Fibroblast of lung (primary cell): ENCODE data around the gene CLDN8. TPM values are rescaled to one million over a fixed set of nuclear protein-coding genes. Genes with fewer than 3 reads are reported as not detected.

Experiments used
- DNase-seq, 2 donors: peaks; one replicate each; pipeline versions ENCODE4 v3.0.0 to v3.0.0-alpha.2; 2010; ENCODE audit warnings: low read depth in 2 of 2
- H2AFZ ChIP-seq: 2 replicates; pipeline ENCODE4 v1.5.1; 2012; ENCODE audit warnings: low read length, control low read depth, inconsistent platforms
- H3K27ac ChIP-seq: 2 replicates; pipeline ENCODE4 v1.5.1; 2011; ENCODE audit warnings: low read length, control low read depth; ENCODE audit not compliant: insufficient read depth
- H3K27me3 ChIP-seq: 2 replicates; pipeline ENCODE4 v1.5.1; 2011; ENCODE audit warnings: mild to moderate bottlenecking, low read length; ENCODE audit not compliant: control insufficient read depth, insufficient read depth
- H3K36me3 ChIP-seq: 2 replicates; pipeline ENCODE4 v1.5.1; 2011; ENCODE audit warnings: low read length; ENCODE audit not compliant: control insufficient read depth, insufficient read depth
- H3K4me1 ChIP-seq: 2 replicates; pipeline ENCODE4 v1.5.1; 2011; ENCODE audit warnings: low read length; ENCODE audit not compliant: control insufficient read depth, insufficient read depth; ENCODE audit errors: extremely low read depth
- H3K4me2 ChIP-seq: 2 replicates; pipeline ENCODE4 v1.5.1; 2011; ENCODE audit warnings: low read length, control low read depth; ENCODE audit not compliant: insufficient read depth; ENCODE audit errors: extremely low read depth
- H3K4me3 ChIP-seq, 4 experiments: fragments of 200-600 bp in 1 of 4; sonication (generic) in 1 of 4; replicated peaks in 1 of 4; 2 replicates each; pipeline ENCODE4 v1.5.1; 2011 to 2016; ENCODE audit warnings: low read length in 4 of 4, low read depth in 3 of 4, mild to moderate bottlenecking in 3 of 4, control low read depth in 2 of 4, inconsistent platforms in 1 of 4, mixed read lengths in 1 of 4; ENCODE audit not compliant: insufficient read depth in 1 of 4; ENCODE audit errors: control extremely low read depth in 1 of 4
- H3K79me2 ChIP-seq: 2 replicates; pipeline ENCODE4 v1.5.1; 2012; ENCODE audit warnings: mild to moderate bottlenecking, low read length, inconsistent platforms; ENCODE audit not compliant: control insufficient read depth, insufficient read depth
- H3K9ac ChIP-seq: 2 replicates; pipeline ENCODE4 v1.5.1; 2011; ENCODE audit warnings: mild to moderate bottlenecking, low read length, control low read depth; ENCODE audit not compliant: insufficient read depth
- H3K9me3 ChIP-seq: 2 replicates; pipeline ENCODE4 v1.5.1; 2012; ENCODE audit warnings: low read depth, low read length; ENCODE audit not compliant: control insufficient read depth, insufficient read depth
- H4K20me1 ChIP-seq: 2 replicates; pipeline ENCODE4 v1.5.1; 2011; ENCODE audit warnings: low read length; ENCODE audit not compliant: control insufficient read depth, insufficient read depth; ENCODE audit errors: extremely low read depth
- EZH2 ChIP-seq: IDR thresholded peaks from 2 replicates; pipeline ENCODE4 v1.5.1; 2012; ENCODE audit warnings: low read length, control low read depth, mild to moderate bottlenecking; ENCODE audit errors: missing control alignments
- polyA plus RNA-seq, 2 donors: library from polyadenylated mRNA; depleted of rRNA in 1 of 2; stranded (reverse) in 1 of 2; unstranded in 1 of 2; fragments of >200 nt; gene quantifications; 2 replicates each; pipeline ENCODE4 v1.2.1, GENCODE V29; 2011 to 2012; ENCODE audit warnings: missing spikeins in 1 of 2
- total RNA-seq: library from RNA; depleted of rRNA; stranded (reverse); fragments of >200 nt; gene quantifications from 2 replicates; pipeline ENCODE4 v1.2.1, GENCODE V29; 2014
- TF ChIP-seq, protein P1 (sequence below), 2 donors: IDR thresholded peaks in 1 of 2; conservative IDR thresholded peaks in 1 of 2; 1 replicate in 1 of 2; 2 replicates in 1 of 2; pipeline ENCODE4 v1.5.1; 2011 to 2012; ENCODE audit warnings: low read length in 2 of 2, control low read depth in 1 of 2, inconsistent platforms in 1 of 2, low read depth in 1 of 2, mild to moderate bottlenecking in 1 of 2

CLDN8 gene
- total and polyA plus RNA-seq, 2 donors (not counting 1 experiment from before 2014, with no cell fraction given), result not detected

DNA sequence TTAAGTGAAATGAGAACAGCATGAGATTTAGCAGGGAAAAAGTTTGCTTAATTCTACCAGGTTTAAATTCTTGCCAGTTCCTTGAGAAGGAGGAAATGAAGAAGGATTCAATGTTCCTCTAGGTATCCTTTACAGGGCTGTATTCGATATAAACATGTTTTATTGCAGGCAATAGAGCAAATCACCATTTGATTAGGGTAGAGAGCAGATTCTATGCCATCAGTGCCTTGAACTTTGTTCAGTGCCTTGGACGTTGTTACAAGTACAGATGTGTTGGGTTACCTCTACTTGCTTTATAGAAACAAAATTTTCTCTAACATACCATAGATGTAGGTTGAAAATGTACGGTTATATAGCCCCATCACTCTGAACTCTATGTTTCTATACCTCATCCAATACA lies 18.2 kb upstream of the CLDN8 start:
- Histone ChIP-seq H3K36me3 (no peaks in the 10 kb centered on the region), H3K27me3 (no peaks in the 10 kb centered on the region), H3K79me2 (no peaks in the 10 kb centered on the region), H3K4me3 (no peak overlapping the region), H3K27ac (no peak overlapping the region), H4K20me1 (no peaks in the 10 kb centered on the region), H3K4me1 (no peaks in the 10 kb centered on the region), H2AFZ (no peak overlapping the region), H3K9me3 (no peaks in the 10 kb centered on the region), H3K9ac (no peak overlapping the region), H3K4me2 (no peak overlapping the region)
- TF ChIP-seq, protein P1, sequence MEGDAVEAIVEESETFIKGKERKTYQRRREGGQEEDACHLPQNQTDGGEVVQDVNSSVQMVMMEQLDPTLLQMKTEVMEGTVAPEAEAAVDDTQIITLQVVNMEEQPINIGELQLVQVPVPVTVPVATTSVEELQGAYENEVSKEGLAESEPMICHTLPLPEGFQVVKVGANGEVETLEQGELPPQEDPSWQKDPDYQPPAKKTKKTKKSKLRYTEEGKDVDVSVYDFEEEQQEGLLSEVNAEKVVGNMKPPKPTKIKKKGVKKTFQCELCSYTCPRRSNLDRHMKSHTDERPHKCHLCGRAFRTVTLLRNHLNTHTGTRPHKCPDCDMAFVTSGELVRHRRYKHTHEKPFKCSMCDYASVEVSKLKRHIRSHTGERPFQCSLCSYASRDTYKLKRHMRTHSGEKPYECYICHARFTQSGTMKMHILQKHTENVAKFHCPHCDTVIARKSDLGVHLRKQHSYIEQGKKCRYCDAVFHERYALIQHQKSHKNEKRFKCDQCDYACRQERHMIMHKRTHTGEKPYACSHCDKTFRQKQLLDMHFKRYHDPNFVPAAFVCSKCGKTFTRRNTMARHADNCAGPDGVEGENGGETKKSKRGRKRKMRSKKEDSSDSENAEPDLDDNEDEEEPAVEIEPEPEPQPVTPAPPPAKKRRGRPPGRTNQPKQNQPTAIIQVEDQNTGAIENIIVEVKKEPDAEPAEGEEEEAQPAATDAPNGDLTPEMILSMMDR (conservative IDR thresholded peaks at IDR 0.05 in 1 of 2, IDR thresholded peaks at IDR 0.05 in 1 of 2; ENCODE audit: low read depth in 1 of 2, low read length in 2 of 2), result no peak
- TF ChIP-seq EZH2, result no peak
- no peak for DNase-seq

GRCh38 chr21:30233228-30234020 lies 17.5 kb upstream of the CLDN8 start:
- no peak overlapping the region for H3K4me2 ChIP-seq
- no peaks in the 10 kb centered on the region for H3K4me1 ChIP-seq
- no peaks in the 10 kb centered on the region for H3K79me2 ChIP-seq
- no peak overlapping the region for H3K4me3 ChIP-seq
- H3K36me3 ChIP-seq, result no peaks in the 10 kb centered on the region
- no peak overlapping the region for H3K9ac ChIP-seq
- TF ChIP-seq, protein P1 (conservative IDR thresholded peaks at IDR 0.05 in 1 of 2, IDR thresholded peaks at IDR 0.05 in 1 of 2; ENCODE audit: low read depth in 1 of 2, low read length in 2 of 2), result no peak
- TF ChIP-seq EZH2, result no peak
- no peaks in the 10 kb centered on the region for H4K20me1 ChIP-seq
- no peak for DNase-seq
- H3K27me3 ChIP-seq, result no peaks in the 10 kb centered on the region
- no peak overlapping the region for H3K27ac ChIP-seq
- H3K9me3 ChIP-seq, result no peaks in the 10 kb centered on the region
- no peak overlapping the region for H2AFZ ChIP-seq

GRCh38 chr21:30232011-30232410 lies 16.1 kb upstream of the CLDN8 start:
- H3K4me2 ChIP-seq, result no peak overlapping the region
- H3K27ac ChIP-seq, result no peak overlapping the region
- H3K36me3 ChIP-seq, result no peaks in the 10 kb centered on the region
- H2AFZ ChIP-seq, result no peak overlapping the region
- no peaks in the 10 kb centered on the region for H4K20me1 ChIP-seq
- TF ChIP-seq EZH2, result no peak
- TF ChIP-seq, protein P1 (conservative IDR thresholded peaks at IDR 0.05 in 1 of 2, IDR thresholded peaks at IDR 0.05 in 1 of 2; ENCODE audit: low read depth in 1 of 2, low read length in 2 of 2), result no peak
- no peaks in the 10 kb centered on the region for H3K9me3 ChIP-seq
- peaks cover 3% of the 10 kb centered on the region for H3K4me1 ChIP-seq
- no peak for DNase-seq
- H3K27me3 ChIP-seq, result no peaks in the 10 kb centered on the region
- no peak overlapping the region for H3K9ac ChIP-seq
- H3K4me3 ChIP-seq, result no peak overlapping the region
- H3K79me2 ChIP-seq, result no peaks in the 10 kb centered on the region
